HL-60 (cell line): ENCODE results near the gene TEKTIP1.

Experiments used
- GABPA ChIP-seq: IDR thresholded peaks from 2 replicates; pipeline ENCODE4 v1.6.1; 2012; ENCODE audit warnings: low read depth
- POLR2AphosphoS5 ChIP-seq: IDR thresholded peaks from 2 replicates; pipeline ENCODE4 v1.6.1; 2012; ENCODE audit warnings: low read depth
- TF ChIP-seq, protein P1 (sequence below): IDR thresholded peaks from one replicate; pipeline ENCODE4 v1.5.1; 2011; ENCODE audit warnings: low read length, control low read depth, inconsistent platforms; ENCODE audit not compliant: insufficient read depth

DNA sequence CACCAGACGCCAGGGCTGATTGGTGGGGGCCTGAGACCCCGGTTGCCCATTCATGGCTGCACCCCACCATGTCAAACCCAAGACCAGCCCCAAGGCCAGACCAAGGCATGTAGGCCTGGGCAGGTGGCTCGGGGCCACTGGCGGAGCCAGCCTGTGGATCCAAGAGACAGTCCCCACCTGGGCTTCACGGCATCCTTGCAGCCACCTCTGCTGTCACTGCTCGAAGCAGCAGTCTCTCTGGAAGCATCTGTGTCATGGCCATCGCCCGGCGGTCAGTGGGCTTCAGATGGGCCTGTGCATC is 3.8 kb upstream of the TEKTIP1 start:
- TF ChIP-seq, protein P1, sequence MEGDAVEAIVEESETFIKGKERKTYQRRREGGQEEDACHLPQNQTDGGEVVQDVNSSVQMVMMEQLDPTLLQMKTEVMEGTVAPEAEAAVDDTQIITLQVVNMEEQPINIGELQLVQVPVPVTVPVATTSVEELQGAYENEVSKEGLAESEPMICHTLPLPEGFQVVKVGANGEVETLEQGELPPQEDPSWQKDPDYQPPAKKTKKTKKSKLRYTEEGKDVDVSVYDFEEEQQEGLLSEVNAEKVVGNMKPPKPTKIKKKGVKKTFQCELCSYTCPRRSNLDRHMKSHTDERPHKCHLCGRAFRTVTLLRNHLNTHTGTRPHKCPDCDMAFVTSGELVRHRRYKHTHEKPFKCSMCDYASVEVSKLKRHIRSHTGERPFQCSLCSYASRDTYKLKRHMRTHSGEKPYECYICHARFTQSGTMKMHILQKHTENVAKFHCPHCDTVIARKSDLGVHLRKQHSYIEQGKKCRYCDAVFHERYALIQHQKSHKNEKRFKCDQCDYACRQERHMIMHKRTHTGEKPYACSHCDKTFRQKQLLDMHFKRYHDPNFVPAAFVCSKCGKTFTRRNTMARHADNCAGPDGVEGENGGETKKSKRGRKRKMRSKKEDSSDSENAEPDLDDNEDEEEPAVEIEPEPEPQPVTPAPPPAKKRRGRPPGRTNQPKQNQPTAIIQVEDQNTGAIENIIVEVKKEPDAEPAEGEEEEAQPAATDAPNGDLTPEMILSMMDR, result no peak
- TF ChIP-seq POLR2AphosphoS5 (no peak), GABPA (no peak)
